ENCODE results near the gene WNK1. TPM values are rescaled to one million over a fixed set of nuclear protein-coding genes. Genes with fewer than 3 reads are reported as not detected.
"Not testable (repeated sequence)": the region's sequence is repeated elsewhere in the genome, so short reads cannot be mapped to it uniquely, and the experiment has no call there.

The WNK1 gene
- total and polyA plus RNA-seq, 11 donors: 59.9 to 373 (median 290) TPM

GRCh38 chr12:785706-786105 is 33.3 kb downstream of the WNK1 start:
- WGBS, 4 donors: 73 to 81% (median 77%) methylated on average over 2 of the region's 2 CpGs

GRCh38 chr12:788288-788687 is 35.9 kb downstream of the WNK1 start:
- Histone ChIP-seq H3K4me1 (peaks cover 9 to 85% (median 52%) of the 10 kb centered on the region in 12 donors), H3K9me3 (no peaks in the 10 kb centered on the region), H3K27ac (no peak overlapping the region)

More at GRCh38 chr12:785706-786105, 33.3 kb downstream of the WNK1 start:
- ATAC-seq (no peak), DNase-seq (no peak)
- intact Hi-C loops (cut with DNase I): no loop called here
- Histone ChIP-seq H3K4me1 (peaks cover 11 to 83% (median 61%) of the 10 kb centered on the region in 12 donors), H3K27me3 (no peaks in the 10 kb centered on the region), H3K36me3 (no peaks in the 10 kb centered on the region), H3K4me3 (no peak overlapping the region), H3K9me3 (no peaks in the 10 kb centered on the region), H3K27ac (no peak overlapping the region)
- no peak for TF ChIP-seq POLR2A (IDR thresholded peaks at IDR 0.05)
- TF ChIP-seq CTCF (IDR thresholded peaks at IDR 0.05): no peak

DNA sequence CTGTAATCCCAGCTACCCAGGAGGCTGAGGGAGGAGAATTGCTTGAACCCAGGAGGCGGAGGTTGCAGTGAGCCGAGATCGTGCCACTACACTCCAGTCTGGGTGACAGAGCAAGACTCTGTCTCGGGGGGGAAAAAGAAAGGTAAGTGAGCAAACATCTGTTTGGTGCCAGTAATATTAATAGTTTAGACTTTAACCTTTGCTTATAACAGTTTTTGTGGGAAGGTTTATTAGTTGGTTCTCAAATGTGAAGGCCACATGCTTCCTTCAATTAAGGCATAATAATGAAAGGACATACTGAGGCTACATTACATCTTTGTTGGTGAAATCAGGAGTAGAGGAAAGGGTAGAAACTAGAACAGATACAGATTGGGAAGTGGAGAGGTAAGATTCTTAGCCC is 36.4 kb downstream of the WNK1 start:
- ATAC-seq; H3K4me3 ChIP-seq; H3K27ac ChIP-seq; DNase-seq; H3K27me3 ChIP-seq; H3K9me3 ChIP-seq; intact Hi-C loops (cut with DNase I); H3K36me3 ChIP-seq: not testable (repeated sequence)
- WGBS, 4 donors: 69 to 76% (median 72%) methylated on average over 4 of the region's 4 CpGs
- peaks cover 9 to 90% (median 53%) of the 10 kb centered on the region in 12 donors for H3K4me1 ChIP-seq

More at GRCh38 chr12:788288-788687, 35.9 kb downstream of the WNK1 start:
- no peaks in the 10 kb centered on the region for H3K27me3 ChIP-seq
- WGBS, 4 donors: 83 to 88% (median 87%) methylated on average over 4 of the region's 4 CpGs
- no peak overlapping the region for H3K4me3 ChIP-seq
- H3K36me3 ChIP-seq: no peaks in the 10 kb centered on the region
- DNase-seq: no peak
- TF ChIP-seq POLR2A (IDR thresholded peaks at IDR 0.05) (no peak), CTCF (IDR thresholded peaks at IDR 0.05) (no peak)
- intact Hi-C loops (cut with DNase I): no loop called here
- ATAC-seq: no peak

- Histone ChIP-seq H3K4me1 (peaks cover 9 to 93% (median 50%) of the 10 kb centered on the region in 12 donors), H3K36me3 (no peaks in the 10 kb centered on the region), H3K4me3 (no peak overlapping the region), H3K27me3 (no peaks in the 10 kb centered on the region), H3K27ac (peak overlapping the region in 1 of 12 donors; percentile 7), H3K9me3 (no peaks in the 10 kb centered on the region)
- intact Hi-C loops (cut with DNase I): no loop called here
- ATAC-seq: peak; percentile 13 to 42 (median 28)
- no peak for TF ChIP-seq POLR2A (IDR thresholded peaks at IDR 0.05)
- TF ChIP-seq CTCF (IDR thresholded peaks at IDR 0.05): no peak
- no peak for DNase-seq
- WGBS, 4 donors: 59 to 75% (median 62%) methylated on average over 3 of the region's 3 CpGs
Measured at GRCh38 chr12:789852-790563, 37.6 kb downstream of the WNK1 start.

Data from heart left ventricle (tissue), 16 donors.